IMR-90 (cell line): ENCODE data around the gene SLX4IP. TPM values are rescaled to one million over a fixed set of nuclear protein-coding genes. Genes with fewer than 3 reads are reported as not detected.

Experiments used
- ATAC-seq: fragments of 200-7000 bp; cut with Tn5 transposase; 2 replicates; pipeline ENCODE4 v1.9.1; 2020; ENCODE audit warnings: low read depth, mild to moderate bottlenecking, moderate library complexity
- BruUV-seq: library from RNA; stranded (reverse); fragments of 400-500 nt; replicated peaks from 2 replicates; lab custom pipeline; 2021; lab: Mats Ljungman, UMichigan
- CTCF ChIA-PET: fragments of 300-600 bp; formaldehyde crosslinking; extraction: SDS; loops from one replicate; lab custom pipeline; 2021; ENCODE audit warnings: antibody characterized with exemption; lab: Yijun Ruan, JAX
- POLR2A ChIA-PET: fragments of 300-600 bp; sonication (Branson Sonifier 250); formaldehyde crosslinking; loops from one replicate; lab custom pipeline; 2022; ENCODE audit warnings: antibody characterized with exemption; ENCODE audit not compliant: unreplicated experiment; lab: Charles Lee
- DNase-seq: peaks from one replicate; pipeline ENCODE4 v3.0.0; 2013
- H2AFZ ChIP-seq: replicated peaks from 2 replicates; pipeline ENCODE3; 2013; ENCODE audit warnings: low read length, mild to moderate bottlenecking; ENCODE audit not compliant: poor library complexity
- H2AK5ac ChIP-seq: 2 replicates; pipeline ENCODE4 v1.6.1; 2013; ENCODE audit warnings: low read depth, low read length, inconsistent platforms
- H2AK9ac ChIP-seq: replicated peaks from 2 replicates; pipeline ENCODE3; 2013; ENCODE audit warnings: mild to moderate bottlenecking, low read depth, low read length, moderate library complexity; ENCODE audit not compliant: poor library complexity
- H2BK120ac ChIP-seq: 2 replicates; pipeline ENCODE4 v1.6.1; 2013; ENCODE audit warnings: low read depth, low read length, inconsistent platforms
- H2BK15ac ChIP-seq: 3 replicates; pipeline ENCODE4 v1.6.1; 2013; ENCODE audit warnings: low read depth, low read length, inconsistent platforms
- H2BK20ac ChIP-seq: 2 replicates; pipeline ENCODE4 v1.6.1; 2013; ENCODE audit warnings: low read depth, mild to moderate bottlenecking, inconsistent platforms, low read length, moderate library complexity
- H2BK5ac ChIP-seq: 2 replicates; pipeline ENCODE4 v1.6.1; 2013; ENCODE audit warnings: mild to moderate bottlenecking, low read depth, low read length, inconsistent platforms; ENCODE audit not compliant: poor library complexity, severe bottlenecking
- H3K14ac ChIP-seq: replicated peaks from 2 replicates; pipeline ENCODE4 v1.6.1; 2013; ENCODE audit warnings: low read depth, low read length, inconsistent platforms
- H3K18ac ChIP-seq: 2 replicates; pipeline ENCODE4 v1.6.1; 2013; ENCODE audit warnings: low read depth, low read length, control low read depth
- H3K23ac ChIP-seq: 2 replicates; pipeline ENCODE4 v1.6.1; 2013; ENCODE audit warnings: low read depth, low read length, inconsistent platforms
- H3K27ac ChIP-seq: 2 replicates; pipeline ENCODE4 v1.5.1; 2013; ENCODE audit warnings: mild to moderate bottlenecking, control low read depth, low read length; ENCODE audit not compliant: insufficient read depth
- H3K27me3 ChIP-seq: 2 replicates; pipeline ENCODE4 v1.6.1; 2013; ENCODE audit warnings: low read length; ENCODE audit not compliant: control insufficient read depth, insufficient read depth
- H3K36me3 ChIP-seq: 2 replicates; pipeline ENCODE4 v1.6.1; 2013; ENCODE audit warnings: low read length, mixed read lengths; ENCODE audit not compliant: control insufficient read depth, insufficient read depth
- H3K4ac ChIP-seq: 2 replicates; pipeline ENCODE4 v1.6.1; 2013; ENCODE audit warnings: low read depth, low read length, inconsistent platforms
- H3K4me1 ChIP-seq: 2 replicates; pipeline ENCODE4 v1.6.1; 2013; ENCODE audit warnings: low read length, mixed read lengths; ENCODE audit not compliant: control insufficient read depth, insufficient read depth
- H3K4me2 ChIP-seq: 2 replicates; pipeline ENCODE4 v1.6.1; 2013; ENCODE audit warnings: low read depth, mild to moderate bottlenecking, control low read depth, low read length, moderate library complexity
- H3K4me3 ChIP-seq: 2 replicates; pipeline ENCODE4 v1.5.1; 2013; ENCODE audit warnings: low read depth, mild to moderate bottlenecking, control low read depth, low read length, moderate library complexity; ENCODE audit not compliant: insufficient read depth
- H3K56ac ChIP-seq: 2 replicates; pipeline ENCODE4 v1.6.1; 2013; ENCODE audit warnings: low read length, inconsistent platforms; ENCODE audit not compliant: insufficient read depth; ENCODE audit errors: extremely low read depth
- H3K79me1 ChIP-seq, 2 experiments: 2 replicates each; pipeline ENCODE4 v1.6.1; 2013; ENCODE audit warnings: low read length in 2 of 2, inconsistent platforms in 1 of 2, low read depth in 1 of 2
- H3K9ac ChIP-seq: 2 replicates; pipeline ENCODE4 v1.6.1; 2013; ENCODE audit warnings: low read depth, low read length, control low read depth
- H3K9me1 ChIP-seq: 2 replicates; pipeline ENCODE4 v1.6.1; 2013; ENCODE audit warnings: low read length, inconsistent platforms; ENCODE audit not compliant: insufficient read depth
- H3K9me3 ChIP-seq: 2 replicates; pipeline ENCODE4 v1.6.1; 2013; ENCODE audit warnings: low read length; ENCODE audit not compliant: control insufficient read depth, insufficient read depth
- H4K20me1 ChIP-seq: 2 replicates; pipeline ENCODE4 v1.6.1; 2013; ENCODE audit warnings: low read length, inconsistent platforms; ENCODE audit not compliant: insufficient read depth
- H4K5ac ChIP-seq: 2 replicates; pipeline ENCODE4 v1.6.1; 2013; ENCODE audit warnings: mild to moderate bottlenecking, low read depth, low read length, control low read depth
- H4K8ac ChIP-seq, 2 experiments: 2 replicates each; pipeline ENCODE4 v1.6.1; 2013; ENCODE audit warnings: low read depth in 2 of 2, low read length in 2 of 2, control low read depth in 1 of 2, inconsistent platforms in 1 of 2
- H4K91ac ChIP-seq: 2 replicates; pipeline ENCODE4 v1.6.1; 2013; ENCODE audit warnings: low read depth, low read length, inconsistent platforms; ENCODE audit not compliant: insufficient read depth
- BHLHE40 ChIP-seq: fragments of 150-350 bp; IDR thresholded peaks from 2 replicates; pipeline ENCODE4 v1.6.1; 2016; ENCODE audit warnings: mild to moderate bottlenecking, low read depth, low read length
- CEBPB ChIP-seq: IDR thresholded peaks from 2 replicates; pipeline ENCODE4 v1.6.1; 2012; ENCODE audit warnings: low read depth, low read length, improper control_type of control experiment
- CTCF ChIP-seq: conservative IDR thresholded peaks from 2 replicates; pipeline ENCODE4 v1.5.1; 2012; ENCODE audit warnings: mild to moderate bottlenecking, low read depth, low read length, improper control_type of control experiment
- ELK1 ChIP-seq: fragments of 150-350 bp; IDR thresholded peaks from 2 replicates; pipeline ENCODE4 v1.6.1; 2016; ENCODE audit warnings: low read depth, mild to moderate bottlenecking, low read length, moderate library complexity, borderline replicate concordance
- MAZ ChIP-seq: IDR thresholded peaks from 2 replicates; pipeline ENCODE4 v1.6.1; 2012; ENCODE audit warnings: low read depth, mild to moderate bottlenecking, low read length, improper control_type of control experiment, moderate library complexity, borderline replicate concordance
- RAD21 ChIP-seq: IDR thresholded peaks from 2 replicates; pipeline ENCODE4 v1.6.1; 2012; ENCODE audit warnings: low read length, improper control_type of control experiment
- RFX5 ChIP-seq: IDR thresholded peaks from 2 replicates; pipeline ENCODE4 v1.8.0; 2012; ENCODE audit warnings: low read depth, mild to moderate bottlenecking, low read length, moderate library complexity
- WGBS, 2 experiments: methylation state at CpG; one replicate each; pipeline versions ENCODE4 v1.1.5 to v1.1.7; 2013; ENCODE audit warnings: missing lambda C conversion rate in 2 of 2; ENCODE audit not compliant: insufficient read length in 1 of 2; ENCODE audit errors: extremely low coverage in 2 of 2; 5-methylcytosine and 5-hydroxymethylcytosine counted together
- dilution Hi-C: fragments of 300-500 bp; cut with HindIII; formaldehyde crosslinking; loops from one replicate; pipeline ENCODE4 v1.14.3; 2018; ENCODE audit warnings: low sequenced_read_pairs; ENCODE audit not compliant: unreplicated experiment
- in situ Hi-C: fragments of 300-500 bp; cut with MboI; formaldehyde crosslinking; loops from 3 replicates; pipeline ENCODE4 v1.14.3; 2019; ENCODE audit warnings: low sequenced_read_pairs, inconsistent platforms, mixed read lengths
- intact Hi-C: fragments of 100-400 bp; cut with micrococcal nuclease; formaldehyde crosslinking; loops from 2 replicates; pipeline ENCODE4 v1.10.0; 2022
- polyA plus RNA-seq, 3 experiments: library from polyadenylated mRNA; depleted of rRNA; stranded (reverse); fragments of >200 nt; gene quantifications; 2 replicates each; pipeline ENCODE4 v1.2.3, GENCODE V29; 2012; ENCODE audit warnings: low replicate concordance in 1 of 3
- total RNA-seq: library from RNA; depleted of rRNA; stranded (reverse); fragments of >200 nt; gene quantifications from 2 replicates; pipeline ENCODE4 v1.2.3, GENCODE V29; 2012

Gene SLX4IP
- total and polyA plus RNA-seq, 2 of the 4 experiments (the other 2 are of a cell fraction): 1.3 to 5.9 TPM

- dilution Hi-C loops: no loop called here
These were observed 43.8 kb downstream of the SLX4IP start for GRCh38 chr20:10478930-10479329.

More at GRCh38 chr20:10478930-10479329, 43.8 kb downstream of the SLX4IP start:
- POLR2A ChIA-PET: no interaction called here
- H3K9me1 ChIP-seq: no peaks in the 10 kb centered on the region; the same call in 1 of the 2 replicates
- no peak overlapping the region for H3K18ac ChIP-seq
- no peak overlapping the region for H3K27ac ChIP-seq
- no peak overlapping the region for H3K4me3 ChIP-seq
- H2AK5ac ChIP-seq: no peak overlapping the region
- no peak overlapping the region for H2BK20ac ChIP-seq
- no peaks in the 10 kb centered on the region for H3K36me3 ChIP-seq
- peaks cover 2% of the 10 kb centered on the region for H3K4me1 ChIP-seq
- no peak overlapping the region for H2BK120ac ChIP-seq
- CTCF ChIA-PET: no interaction called here
- no peak overlapping the region for H3K4me2 ChIP-seq
- no CpG with 5 or more reads among the region's 4 CpGs for WGBS, 2 experiments
- no peak overlapping the region for H4K5ac ChIP-seq
- no peak overlapping the region for H3K23ac ChIP-seq
- no peaks in the 10 kb centered on the region for H3K27me3 ChIP-seq
- no peak for DNase-seq
- H3K14ac ChIP-seq: no peak overlapping the region
- H3K79me1 ChIP-seq: peaks cover 5% of the 10 kb centered on the region in 2 experiments; a peak in 2 of 4 replicates
- no peak overlapping the region for H2BK15ac ChIP-seq
- H3K56ac ChIP-seq: no peak overlapping the region
- H2AFZ ChIP-seq: no peak overlapping the region
- intact Hi-C loops (loop anchor here (5.0 kb wide), 1 partner anchor 33 kb away; no protein-coding TSS in a partner anchor), in situ Hi-C loops (no loop called here)
- H4K8ac ChIP-seq: no peak overlapping the region
- no peak overlapping the region for H4K91ac ChIP-seq
- H3K9ac ChIP-seq: no peak overlapping the region
- ATAC-seq: no peak
- TF ChIP-seq CTCF (no peak), MAZ (no peak), ELK1 (no peak), RAD21 (no peak), RFX5 (no peak), BHLHE40 (no peak), CEBPB (no peak)
- no peak overlapping the region for H2BK5ac ChIP-seq
- H4K20me1 ChIP-seq: no peaks in the 10 kb centered on the region
- H3K9me3 ChIP-seq: no peaks in the 10 kb centered on the region
- no peak overlapping the region for H2AK9ac ChIP-seq
- no TSS peak for BruUV-seq
- no peak overlapping the region for H3K4ac ChIP-seq
